HL-60/S4 treated with retinoic acid at 250 ng/mL for 4 days and 3 days (cell line): Measurements from ENCODE around the gene VCAN.

ENCODE experiments used
- in situ Hi-C: fragments of 300-500 bp; cut with MboI; formaldehyde crosslinking; loops from 2 replicates; pipeline ENCODE4 v1.7.0; 2022; ENCODE audit warnings: low sequenced_read_pairs

VCAN gene

DNA sequence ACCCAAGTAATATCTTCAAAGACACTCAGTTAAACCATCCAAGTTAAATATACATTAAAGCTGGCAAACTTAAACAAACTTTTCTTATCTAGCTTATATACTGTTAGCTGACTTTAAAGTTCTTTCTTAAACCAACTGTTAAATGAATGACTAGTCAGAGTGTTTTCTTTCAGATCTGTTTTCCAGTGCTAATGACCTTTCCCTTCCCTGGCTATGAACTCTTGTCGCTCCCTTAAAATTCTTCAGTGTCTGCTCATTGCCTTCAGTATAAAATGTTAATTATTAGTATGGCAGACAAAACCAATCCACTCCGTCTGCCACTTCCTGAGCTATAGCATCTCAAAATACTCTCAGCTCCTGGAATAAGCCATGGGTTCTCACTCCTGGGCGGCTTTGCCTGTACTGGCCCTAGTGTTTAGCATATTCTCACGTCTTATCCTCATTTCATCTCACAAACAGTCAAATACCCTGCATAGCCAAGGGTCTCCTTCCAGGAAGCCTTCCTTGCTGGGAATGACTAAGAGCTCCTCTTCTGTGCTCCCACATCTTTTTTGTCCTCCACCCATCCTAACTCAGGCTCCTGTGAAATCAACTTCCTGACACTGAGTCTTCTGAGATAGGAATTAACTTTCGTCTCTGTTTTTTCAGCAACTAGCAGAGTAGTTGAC lies 87.7 kb downstream of the VCAN start:
- in situ Hi-C loops, result loop anchor here (25.0 kb wide), 1 partner anchor 1222 kb away; no protein-coding TSS in a partner anchor

DNA sequence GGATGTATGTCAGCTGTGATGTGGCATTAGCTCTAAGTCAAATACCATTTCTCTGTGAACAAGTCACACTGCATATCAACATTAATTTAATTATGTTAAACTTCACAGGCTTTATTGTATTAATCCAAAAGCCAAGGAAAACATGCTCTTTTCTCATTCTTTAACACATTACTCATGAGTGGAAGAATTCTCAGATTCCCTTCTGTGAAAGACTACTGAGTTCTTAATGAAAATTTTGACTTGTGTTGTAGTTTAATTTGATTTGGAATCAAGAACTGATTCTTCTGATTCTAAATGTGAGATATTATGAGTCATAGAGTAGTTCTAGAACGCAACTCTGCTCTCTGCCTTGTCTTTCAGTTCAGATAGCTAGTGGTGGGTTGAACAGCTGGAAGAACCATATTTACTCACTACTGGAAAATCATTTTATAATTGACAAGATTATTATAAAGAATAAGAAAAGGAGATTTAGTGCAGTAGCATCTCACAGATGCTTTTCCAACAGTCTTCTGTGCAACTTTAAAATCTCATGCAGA lies 90.6 kb downstream of the VCAN start:
- in situ Hi-C loops, result loop anchor here (25.0 kb wide), 1 partner anchor 1225 kb away; no protein-coding TSS in a partner anchor

DNA sequence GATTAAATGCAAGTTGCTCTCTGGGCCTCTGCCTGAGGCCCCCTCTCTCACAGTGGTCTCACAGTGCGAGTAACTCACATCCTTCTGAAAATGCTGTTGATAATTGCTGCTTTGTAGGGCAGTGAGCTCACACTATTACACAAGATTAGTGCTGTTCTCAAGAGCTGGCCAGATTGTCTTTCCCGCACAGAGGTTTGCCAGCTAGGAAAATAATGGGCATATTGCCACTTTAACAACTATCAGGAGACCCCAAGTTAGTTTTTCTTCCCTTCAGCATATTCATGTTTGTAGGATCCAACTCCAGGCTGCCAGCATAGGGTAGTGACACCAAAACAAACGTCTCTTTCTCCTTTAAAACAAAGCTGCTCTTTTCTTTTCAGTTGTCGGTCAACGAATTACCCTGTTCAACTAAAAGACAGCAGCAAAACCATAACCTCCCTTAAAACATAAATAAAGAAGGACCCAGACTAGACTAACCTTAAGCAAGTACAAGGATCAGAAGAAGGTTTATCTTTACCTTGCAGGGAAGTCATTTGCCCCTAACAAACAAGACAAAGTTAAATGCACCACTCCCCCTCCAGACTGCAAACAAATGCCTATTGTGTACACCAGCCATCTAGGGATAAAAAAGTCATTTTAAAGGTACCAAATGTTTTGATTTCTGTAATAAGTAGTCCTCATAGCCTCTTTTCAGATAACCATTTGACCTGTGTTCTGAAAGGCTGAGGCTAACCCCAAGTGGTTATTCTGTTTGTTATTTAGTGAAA lies 91.4 kb downstream of the VCAN start:
- in situ Hi-C loops, result loop anchor here (25.0 kb wide), 1 partner anchor 1226 kb away; no protein-coding TSS in a partner anchor

DNA sequence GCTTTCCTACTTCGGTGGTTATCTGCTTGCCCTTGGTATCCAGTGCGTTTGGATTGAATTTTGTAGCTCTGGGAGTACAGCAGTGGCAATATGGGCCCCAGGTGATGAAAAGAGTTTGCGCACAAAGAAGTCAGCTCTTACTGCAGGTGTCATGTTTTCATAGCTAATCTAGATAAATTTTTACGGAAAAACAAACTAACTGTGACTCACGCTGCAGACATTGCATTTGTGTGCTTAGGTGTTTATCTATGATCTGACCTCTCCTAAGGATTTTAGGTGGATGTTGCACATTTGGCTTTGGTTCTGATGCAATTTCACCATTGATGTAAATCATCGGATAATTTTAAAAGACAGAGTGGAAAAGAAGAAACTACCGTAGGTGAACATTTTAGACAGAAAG lies 92.1 kb downstream of the VCAN start:
- in situ Hi-C loops, result loop anchor here (25.0 kb wide), 1 partner anchor 1226 kb away; no protein-coding TSS in a partner anchor

DNA sequence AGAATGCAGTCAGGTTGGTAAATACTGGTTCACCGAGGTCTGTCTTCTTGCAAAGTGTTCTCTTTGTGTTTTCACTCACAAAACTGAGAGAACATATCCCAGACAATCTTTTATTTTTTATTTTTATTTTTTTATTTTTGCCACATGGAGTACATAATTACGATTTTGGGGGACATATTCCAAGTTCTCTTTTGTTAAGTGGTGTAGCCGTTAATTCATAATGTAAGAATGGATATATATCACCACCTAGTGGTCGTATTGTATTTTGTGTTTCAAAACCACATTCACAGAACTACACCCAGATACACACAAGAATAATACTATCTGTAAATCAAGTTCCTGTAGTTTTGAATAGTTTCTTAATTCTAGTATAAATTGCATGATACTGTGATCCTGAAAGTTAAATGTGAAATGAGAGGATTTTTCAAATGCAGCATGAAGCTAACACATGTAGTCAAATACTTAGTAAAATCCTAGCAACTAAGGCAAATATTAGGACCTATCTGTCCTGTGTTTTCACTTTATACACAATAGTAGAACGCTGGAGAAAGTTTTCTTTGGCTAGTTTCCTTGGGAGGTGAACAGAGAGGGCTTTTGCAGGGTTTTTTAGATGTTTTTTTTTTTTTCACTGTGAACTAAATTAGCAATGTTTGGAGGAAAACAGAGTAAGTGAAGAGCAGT lies 92.7 kb downstream of the VCAN start:
- in situ Hi-C loops, result loop anchor here (25.0 kb wide), 1 partner anchor 1227 kb away; no protein-coding TSS in a partner anchor

DNA sequence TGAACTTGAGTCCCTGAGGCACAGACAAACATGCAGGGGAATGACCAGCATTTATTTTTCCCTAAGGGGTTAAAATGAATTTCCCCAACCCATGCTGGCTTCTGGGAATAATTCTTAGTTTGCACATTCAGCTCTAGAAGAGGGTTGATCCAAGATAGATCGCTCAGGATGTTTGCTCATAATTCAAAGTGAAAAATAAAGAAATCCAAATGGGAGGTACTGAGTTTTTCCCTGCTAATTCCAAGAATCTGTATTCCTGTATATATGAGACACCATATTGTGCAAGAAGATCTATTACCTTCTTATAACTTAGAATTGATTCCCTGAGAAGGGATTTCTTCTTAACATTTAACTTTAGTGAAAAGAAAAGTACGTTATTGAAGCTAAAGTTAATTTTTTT lies 96.2 kb downstream of the VCAN start:
- in situ Hi-C loops, result loop anchor here (25.0 kb wide), 1 partner anchor 1230 kb away; no protein-coding TSS in a partner anchor

DNA sequence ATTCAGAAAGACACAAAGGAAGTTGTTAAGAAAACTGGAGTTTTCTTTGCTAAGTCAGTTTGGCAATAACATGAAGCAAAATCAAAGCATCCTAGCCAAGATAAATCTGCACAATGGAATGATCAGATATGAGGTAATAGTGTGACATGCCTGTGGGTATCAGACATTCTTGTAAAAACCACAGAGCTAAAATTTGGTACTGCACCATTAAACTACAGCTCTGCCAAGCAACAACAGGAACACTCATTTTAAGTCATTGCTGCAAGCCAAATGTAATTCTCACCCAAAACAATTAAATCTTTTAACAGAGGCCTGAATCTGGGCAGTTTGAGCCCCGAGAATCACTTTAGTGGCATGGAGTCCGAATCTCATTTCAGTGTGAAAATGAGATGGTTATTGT lies 96.6 kb downstream of the VCAN start:
- in situ Hi-C loops, result loop anchor here (25.0 kb wide), 1 partner anchor 1231 kb away; no protein-coding TSS in a partner anchor

DNA sequence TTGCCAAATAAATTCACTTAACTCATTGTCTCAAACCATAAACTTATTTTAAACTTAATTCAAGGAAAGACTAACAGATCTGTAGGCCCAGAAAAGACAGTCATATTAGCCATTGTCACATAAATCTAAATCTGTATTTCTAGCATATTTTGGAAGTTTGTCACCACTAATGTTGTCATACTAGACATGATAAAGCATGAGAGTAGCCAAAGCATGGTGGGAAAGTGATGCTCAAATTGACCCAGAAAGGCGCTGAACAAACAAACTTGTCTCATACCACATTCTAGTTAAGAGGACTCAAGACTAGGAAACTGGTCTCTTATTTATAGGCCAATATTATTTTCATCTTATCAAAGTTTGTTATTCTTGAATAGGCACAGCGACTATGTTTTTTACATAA lies 99.4 kb downstream of the VCAN start:
- in situ Hi-C loops, result loop anchor here (25.0 kb wide), 1 partner anchor 1234 kb away; no protein-coding TSS in a partner anchor

DNA sequence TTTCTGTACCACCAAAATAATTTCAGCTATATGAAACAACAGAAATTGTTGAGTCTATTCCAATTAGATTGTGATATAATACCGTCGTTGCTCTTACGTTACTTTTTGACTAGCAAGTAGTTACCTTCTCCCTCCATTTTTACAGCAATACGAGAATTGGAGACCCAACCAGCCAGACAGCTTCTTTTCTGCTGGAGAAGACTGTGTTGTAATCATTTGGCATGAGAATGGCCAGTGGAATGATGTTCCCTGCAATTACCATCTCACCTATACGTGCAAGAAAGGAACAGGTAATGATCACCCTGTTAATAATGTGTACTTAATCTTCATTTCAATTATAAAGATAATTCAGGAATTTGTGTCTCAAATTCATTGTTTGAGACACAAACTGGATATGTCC lies 100.7 kb downstream of the VCAN start:
- in situ Hi-C loops, result loop anchor here (25.0 kb wide), 1 partner anchor 1235 kb away; no protein-coding TSS in a partner anchor

DNA sequence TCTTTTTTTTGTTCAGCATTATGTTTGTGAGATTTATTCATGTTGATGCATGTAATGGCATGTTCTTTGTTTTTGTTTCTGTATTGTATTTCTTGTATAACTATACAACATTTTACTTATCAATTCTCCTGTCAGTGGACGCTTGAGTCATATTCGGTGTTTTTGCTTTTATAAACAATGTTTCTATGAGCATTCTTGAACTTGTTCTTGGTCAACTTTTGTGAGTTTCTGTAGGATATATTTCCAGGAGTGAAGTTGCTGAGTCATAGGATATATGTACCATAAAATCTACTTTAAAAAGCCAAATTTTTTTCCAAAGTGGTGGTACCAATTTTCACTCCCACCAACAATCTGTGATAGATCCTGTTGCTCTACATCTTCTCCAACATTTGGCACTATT lies 104.8 kb downstream of the VCAN start:
- in situ Hi-C loops, result no loop called here

DNA sequence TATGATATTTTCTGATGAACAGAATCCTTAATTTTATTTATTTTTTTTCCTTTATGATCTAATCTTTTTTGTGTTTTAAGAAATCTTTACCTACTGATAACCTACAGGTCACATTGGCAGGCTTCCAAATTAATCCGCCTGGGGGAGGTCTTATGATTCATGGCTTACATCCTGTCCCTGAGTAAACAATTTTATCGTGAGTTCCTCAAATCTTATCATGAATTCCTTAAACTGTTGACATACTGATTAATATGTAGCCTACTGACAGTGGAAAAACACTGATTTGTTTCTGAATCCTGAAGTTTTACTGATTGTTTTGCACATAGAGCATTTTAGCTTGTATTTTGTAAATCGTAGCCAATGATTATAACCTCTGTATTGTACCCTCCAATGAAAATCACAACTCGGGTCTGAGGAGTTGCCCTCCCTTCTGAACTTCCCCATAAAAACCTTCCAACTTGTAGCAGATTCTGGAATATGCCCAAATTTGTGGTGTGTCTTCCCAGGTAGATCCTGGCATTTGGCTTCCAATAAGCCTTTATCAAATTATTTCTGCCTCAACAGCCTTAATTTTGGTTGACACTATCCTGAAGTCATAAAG lies 105.6 kb downstream of the VCAN start:
- in situ Hi-C loops, result no loop called here

DNA sequence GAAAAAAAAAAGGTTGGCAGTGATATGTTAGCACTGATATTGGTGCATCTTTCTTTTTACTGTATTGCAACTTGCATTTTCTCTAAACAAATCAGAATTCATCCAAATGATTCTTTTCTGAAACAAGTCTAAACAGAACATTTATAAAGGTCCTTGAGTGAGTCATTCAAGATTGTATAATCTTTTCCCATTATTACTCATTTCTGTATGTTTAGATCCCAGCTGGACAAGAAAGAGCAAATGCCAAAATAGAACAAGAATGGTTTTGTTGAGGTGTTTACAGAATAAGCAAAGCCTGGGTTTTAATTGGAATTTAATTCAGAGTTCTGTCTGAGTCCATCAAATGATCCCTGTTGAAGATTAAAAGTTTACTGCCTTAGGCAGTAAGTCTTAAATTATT lies 112.3 kb downstream of the VCAN start:
- in situ Hi-C loops, result no loop called here

DNA sequence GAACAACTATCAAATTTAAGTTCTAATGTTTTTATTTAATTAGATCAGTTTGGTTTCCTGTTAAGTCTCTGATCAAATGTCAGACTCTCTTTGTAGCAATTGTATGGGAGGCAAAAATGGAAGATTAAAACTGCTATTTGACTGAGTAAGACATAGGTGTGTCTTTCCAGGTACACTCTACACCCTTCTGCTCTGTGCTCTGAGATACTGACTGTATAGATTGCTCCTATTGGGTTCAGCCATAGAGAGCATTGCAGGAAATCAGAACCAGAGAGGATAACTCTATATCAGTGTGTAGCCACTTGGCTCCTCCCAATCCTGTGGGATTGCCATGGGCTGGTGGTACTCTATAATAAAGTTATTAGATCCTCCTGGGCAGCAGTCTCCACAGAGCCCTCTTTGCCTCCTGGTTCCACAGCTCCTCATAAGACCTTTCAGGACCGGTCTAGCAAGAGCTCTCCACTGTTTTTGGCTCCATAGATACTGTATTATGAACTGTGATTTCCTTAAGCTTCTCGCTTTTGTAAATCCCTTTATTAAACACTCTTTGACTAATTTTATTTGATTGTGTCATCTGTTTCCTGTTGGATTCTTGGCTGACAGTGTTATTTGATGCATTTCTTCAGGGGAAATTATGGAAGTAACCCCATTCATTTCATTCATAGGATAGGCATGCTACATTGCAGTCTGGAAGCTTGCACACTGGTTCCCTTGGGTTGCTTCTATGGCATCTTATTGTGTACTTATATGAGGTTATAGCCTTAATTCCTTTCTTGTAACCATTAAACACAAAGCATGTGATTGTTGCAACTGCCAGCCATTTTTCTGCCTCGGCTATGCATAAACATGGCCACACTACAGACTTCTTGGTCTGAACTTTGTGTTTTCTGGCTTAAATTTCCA lies 115.6 kb downstream of the VCAN start:
- in situ Hi-C loops, result no loop called here

DNA sequence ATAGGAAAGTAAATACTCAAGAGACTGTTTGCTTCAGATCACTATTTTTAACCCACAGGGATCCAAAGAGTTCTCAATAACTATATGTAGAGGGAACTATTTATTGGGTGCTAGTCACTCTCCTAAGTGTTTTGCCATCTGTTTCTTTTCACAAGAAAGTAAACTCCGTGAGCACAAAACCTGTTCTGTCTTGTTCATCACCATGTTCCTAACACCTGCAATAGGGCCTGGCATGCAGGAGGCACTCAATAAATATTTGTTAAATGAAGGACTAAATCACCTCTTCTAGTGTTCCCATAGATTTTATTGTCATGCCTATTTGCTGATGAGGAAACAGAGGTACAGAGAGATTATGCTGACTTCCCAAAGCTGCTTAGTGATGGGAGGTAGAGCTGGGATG lies 118.2 kb downstream of the VCAN start:
- in situ Hi-C loops, result no loop called here

DNA sequence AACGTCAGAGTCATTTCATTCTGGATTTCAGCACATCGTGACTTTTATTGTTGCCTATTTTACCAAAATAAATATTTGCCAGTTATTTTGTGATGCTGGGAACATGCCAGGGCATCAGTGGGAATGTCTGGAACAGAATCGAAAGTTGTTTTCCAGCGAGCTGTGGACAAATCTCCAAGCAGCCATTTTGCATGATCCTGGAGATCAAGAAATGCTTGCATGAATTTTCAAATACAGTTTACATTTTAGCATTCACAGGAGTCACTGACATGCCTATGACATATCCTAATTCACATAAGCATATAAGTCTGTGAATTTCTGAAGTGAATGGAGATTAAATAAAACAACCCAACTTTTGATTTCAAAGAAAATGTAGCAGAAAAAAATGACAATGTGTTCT lies 119.4 kb downstream of the VCAN start:
- in situ Hi-C loops, result no loop called here

DNA sequence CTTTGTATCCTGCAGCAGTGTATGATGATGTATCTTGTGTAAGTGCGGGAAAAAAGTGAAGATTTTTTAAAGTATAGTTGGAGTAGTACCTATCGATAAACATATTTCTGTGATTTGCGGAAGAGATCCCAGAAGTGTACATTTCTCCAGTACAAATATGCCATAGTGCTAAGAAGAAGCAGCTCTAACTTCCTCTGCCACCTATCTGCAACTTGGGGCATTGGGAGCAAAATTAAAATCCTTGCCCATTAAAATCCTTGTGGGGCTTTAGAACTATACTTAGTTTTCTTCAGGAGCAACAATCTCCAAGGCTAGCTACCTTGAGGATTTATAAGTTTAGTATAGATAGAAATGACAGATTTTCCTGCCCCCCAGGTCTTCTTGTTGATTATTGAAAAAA lies 123.7 kb downstream of the VCAN start:
- in situ Hi-C loops, result no loop called here

DNA sequence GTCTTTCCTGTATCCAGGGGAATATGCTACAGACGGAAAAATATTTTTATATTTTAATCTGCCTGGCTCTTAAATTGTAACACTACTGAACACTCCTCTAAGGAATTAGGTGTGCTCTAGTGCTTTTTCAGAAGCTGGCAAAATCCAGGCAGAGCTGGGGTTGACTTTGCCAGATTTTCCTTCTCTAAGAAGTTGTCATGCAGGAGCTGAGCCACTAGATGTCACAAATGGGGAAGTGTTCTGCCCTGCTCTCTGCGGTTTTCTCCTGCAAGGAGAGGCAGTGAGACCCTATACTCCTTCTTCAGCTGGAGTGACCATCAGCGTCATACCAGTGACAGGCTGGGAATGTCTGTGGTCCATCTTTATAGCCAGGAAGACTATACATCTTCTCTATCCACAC lies 136.6 kb downstream of the VCAN start:
- in situ Hi-C loops, result no loop called here

DNA sequence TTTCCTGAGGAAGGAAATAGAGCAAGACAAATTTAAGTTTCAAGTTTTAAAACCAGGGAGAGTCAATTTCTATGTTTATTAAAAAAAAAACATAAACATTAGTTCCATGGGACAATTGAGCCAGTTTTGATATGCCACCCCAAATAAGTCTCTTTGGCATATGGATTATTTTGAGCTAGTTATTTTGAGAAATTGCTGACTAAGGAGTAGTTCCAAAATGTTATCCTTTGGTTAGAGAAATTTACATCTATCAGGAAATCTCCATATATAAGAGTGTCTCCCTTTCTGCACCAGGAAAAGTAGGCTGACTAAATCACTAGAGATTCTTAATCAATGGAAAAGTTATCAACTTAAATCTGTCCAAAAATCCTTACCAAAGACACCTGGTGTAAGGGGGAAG lies 143.3 kb downstream of the VCAN start:
- in situ Hi-C loops, result no loop called here

DNA sequence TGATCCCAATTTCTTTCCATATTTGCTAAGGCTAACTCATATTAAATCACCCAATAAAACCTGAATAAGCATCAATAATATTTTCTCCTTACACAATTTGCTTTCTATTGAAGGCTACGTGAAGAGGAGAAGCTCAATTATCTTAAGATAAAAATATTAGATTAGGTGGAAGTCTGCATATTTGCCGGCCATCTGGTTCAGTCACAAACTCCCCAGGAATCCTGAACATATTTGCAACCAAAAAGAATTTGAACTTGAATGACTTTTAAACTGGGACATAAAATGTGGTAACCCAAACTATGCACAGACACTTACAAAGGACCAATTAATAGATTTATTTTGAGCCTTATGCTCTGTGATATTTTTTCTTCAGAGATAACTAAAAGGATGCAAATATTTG lies 156.8 kb downstream of the VCAN start:
- in situ Hi-C loops, result no loop called here
